Activated B cell treated with CpG ODN at 0.5 μM for 24 hours (primary cell): ENCODE results near the gene ZNF607. TPM values are rescaled to one million over a fixed set of nuclear protein-coding genes. Genes with fewer than 3 reads are reported as not detected.
"Not testable (repeated sequence)": the region's sequence is repeated elsewhere in the genome, so short reads cannot be mapped to it uniquely, and the experiment has no call there.

Experiments used
- ATAC-seq: fragments of 200-7000 bp; cut with Tn5 transposase; one replicate; pipeline ENCODE4 v1.10.0; 2021; ENCODE audit warnings: low read depth, mild to moderate bottlenecking, moderate library complexity
- CTCF ChIA-PET: fragments of 350-600 bp; sonication (Branson Sonifier 250); formaldehyde crosslinking; loops from one replicate; lab custom pipeline; 2021; ENCODE audit warnings: antibody characterized with exemption; lab: Charles Lee
- POLR2A ChIA-PET: fragments of 350-600 bp; sonication (Branson Sonifier 250); formaldehyde crosslinking; loops from one replicate; lab custom pipeline; 2021; ENCODE audit warnings: antibody characterized with exemption; lab: Charles Lee
- DNase-seq: peaks from one replicate; pipeline ENCODE4 v3.0.0; 2022
- H3K27ac Mint-ChIP-seq: one replicate; pipeline ENCODE4 v1.8.0; 2020; ENCODE audit warnings: mixed read lengths
- H3K27me3 Mint-ChIP-seq: one replicate; pipeline ENCODE4 v1.8.0; 2021; ENCODE audit warnings: mixed read lengths
- H3K36me3 Mint-ChIP-seq: one replicate; pipeline ENCODE4 v1.8.0; 2021; ENCODE audit warnings: low read depth, mixed read lengths
- H3K4me1 Mint-ChIP-seq: one replicate; pipeline ENCODE4 v1.8.0; 2021; ENCODE audit warnings: mixed read lengths
- H3K4me3 Mint-ChIP-seq: one replicate; pipeline ENCODE4 v1.8.0; 2020; ENCODE audit warnings: mild to moderate bottlenecking, mixed read lengths
- H3K9me3 Mint-ChIP-seq: one replicate; pipeline ENCODE4 v1.8.0; 2020; ENCODE audit warnings: mixed read lengths
- intact Hi-C: fragments of 100-400 bp; cut with micrococcal nuclease; formaldehyde crosslinking; loops from one replicate; pipeline ENCODE4 v1.15.1; 2024
- total RNA-seq: library from RNA; stranded (reverse); gene quantifications from 2 replicates; pipeline ENCODE4 v1.2.3, GENCODE V29; 2022
- TF ChIP-seq, protein P1 (sequence below): fragments of 200-600 bp; IDR thresholded peaks from one replicate; pipeline ENCODE4 v1.8.0; 2022; ENCODE audit warnings: antibody characterized with exemption, mild to moderate bottlenecking

Gene ZNF607
- total RNA-seq: 9.6 and 10.3 TPM in 2 replicates

DNA sequence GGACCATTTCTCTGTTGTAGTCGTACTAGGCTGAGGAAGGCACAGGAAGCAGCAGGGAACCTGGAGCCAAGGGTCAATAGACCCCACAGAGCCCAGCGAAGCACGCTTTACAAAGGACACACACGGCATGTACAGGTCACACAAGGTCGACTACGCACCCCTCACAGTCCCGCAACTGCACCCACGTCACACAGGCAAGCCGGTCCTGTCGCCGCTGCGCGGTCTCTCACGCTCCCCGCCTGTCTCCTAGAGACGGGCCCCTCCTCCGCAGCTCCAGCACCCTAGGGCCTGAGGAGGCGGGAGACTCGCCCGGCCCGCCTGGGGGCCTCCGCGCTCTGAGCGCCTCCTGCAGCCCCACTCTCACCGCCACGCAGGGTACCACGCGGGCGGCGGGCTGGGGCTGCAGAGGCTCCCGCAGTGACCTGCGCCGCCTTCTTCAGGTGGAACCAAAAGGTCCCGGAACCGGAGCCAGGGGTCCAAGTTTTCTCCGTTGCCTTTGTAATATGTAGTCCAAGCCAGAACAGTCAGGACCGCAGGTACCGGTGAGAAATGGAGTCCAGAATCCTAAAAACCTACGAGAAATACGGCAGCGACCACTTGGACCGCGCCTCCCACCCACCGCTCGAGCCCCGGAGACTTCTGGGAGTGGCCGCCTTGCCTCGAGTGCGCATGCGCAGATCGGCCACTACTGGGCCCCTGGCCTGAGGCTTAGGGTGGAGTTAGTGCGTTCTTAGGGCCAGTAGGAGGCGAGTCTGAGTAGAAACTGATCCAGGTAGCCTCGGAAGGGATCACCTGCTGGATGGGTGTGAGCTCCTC lies at the start of gene ZNF607:
Gene ZNF607, minus strand, starts transcription at position 651 of the 816 bp plus-strand sequence. CDS start 8,143 bp downstream, outside the sequence.
- H3K27ac Mint-ChIP-seq: peak within 1 kb of the TSS; percentile 91
- ATAC-seq (peak; percentile 94), DNase-seq (peak; percentile 84)
- peaks cover 17% of the 10 kb centered on the region for H3K36me3 Mint-ChIP-seq
- H3K4me1 Mint-ChIP-seq: peaks cover 17% of the 10 kb centered on the region
- TF ChIP-seq, protein P1, sequence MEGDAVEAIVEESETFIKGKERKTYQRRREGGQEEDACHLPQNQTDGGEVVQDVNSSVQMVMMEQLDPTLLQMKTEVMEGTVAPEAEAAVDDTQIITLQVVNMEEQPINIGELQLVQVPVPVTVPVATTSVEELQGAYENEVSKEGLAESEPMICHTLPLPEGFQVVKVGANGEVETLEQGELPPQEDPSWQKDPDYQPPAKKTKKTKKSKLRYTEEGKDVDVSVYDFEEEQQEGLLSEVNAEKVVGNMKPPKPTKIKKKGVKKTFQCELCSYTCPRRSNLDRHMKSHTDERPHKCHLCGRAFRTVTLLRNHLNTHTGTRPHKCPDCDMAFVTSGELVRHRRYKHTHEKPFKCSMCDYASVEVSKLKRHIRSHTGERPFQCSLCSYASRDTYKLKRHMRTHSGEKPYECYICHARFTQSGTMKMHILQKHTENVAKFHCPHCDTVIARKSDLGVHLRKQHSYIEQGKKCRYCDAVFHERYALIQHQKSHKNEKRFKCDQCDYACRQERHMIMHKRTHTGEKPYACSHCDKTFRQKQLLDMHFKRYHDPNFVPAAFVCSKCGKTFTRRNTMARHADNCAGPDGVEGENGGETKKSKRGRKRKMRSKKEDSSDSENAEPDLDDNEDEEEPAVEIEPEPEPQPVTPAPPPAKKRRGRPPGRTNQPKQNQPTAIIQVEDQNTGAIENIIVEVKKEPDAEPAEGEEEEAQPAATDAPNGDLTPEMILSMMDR: no peak
- peak within 1 kb of the TSS; percentile 94 for H3K4me3 Mint-ChIP-seq
- H3K9me3 Mint-ChIP-seq: no peaks in the 10 kb centered on the region
- ChIA-PET CTCF (interaction anchor here (0.8 kb wide), 1 partner anchor 9 kb away, joined by 3 read pairs; no protein-coding TSS in a partner anchor), POLR2A (interaction anchor here (0.7 to 2.0 kb wide), 6 partner anchors 14 to 213 kb away, joined by 3 to 8 read pairs (median 3); partner anchors contain the start of genes ZNF540, ZNF571, ZNF573 and ZNF793)
- intact Hi-C loops: loop anchor here (1.0 to 10.0 kb wide), 6 partner anchors 27 to 365 kb away; partner anchors contain the start of genes ZFP30, ZNF540, ZNF569 and ZNF571
- no peaks in the 10 kb centered on the region for H3K27me3 Mint-ChIP-seq

DNA sequence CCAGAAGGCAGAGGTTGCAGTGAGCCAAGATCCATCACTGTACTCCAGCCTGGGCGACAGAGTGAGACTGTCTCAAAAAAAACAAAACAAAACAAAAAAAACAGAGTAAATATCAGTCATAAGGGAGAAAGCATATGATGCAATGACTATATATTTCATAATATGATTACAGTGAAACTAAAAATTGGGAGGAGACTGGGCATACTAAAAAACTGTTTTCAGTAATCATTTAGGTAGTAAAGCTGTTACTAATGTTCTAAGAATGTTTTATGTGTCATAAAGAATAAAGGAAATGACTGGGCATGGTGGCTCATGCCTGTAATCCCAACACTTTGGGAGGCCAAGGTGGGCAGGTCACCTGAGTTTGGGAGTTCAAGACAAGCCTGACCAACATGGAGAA lies 43.9 kb upstream of the ZNF607 start:
- DNase-seq (no peak), ATAC-seq (no peak)
- no peak overlapping the region for H3K4me3 Mint-ChIP-seq
- ChIA-PET POLR2A (no interaction called here), CTCF (no interaction called here)
- intact Hi-C loops: no loop called here
- peaks cover 62% of the 10 kb centered on the region for H3K36me3 Mint-ChIP-seq
- no peaks in the 10 kb centered on the region for H3K27me3 Mint-ChIP-seq
- H3K4me1 Mint-ChIP-seq: no peaks in the 10 kb centered on the region
- TF ChIP-seq, protein P1: no peak
- H3K27ac Mint-ChIP-seq: no peak overlapping the region
- no peaks in the 10 kb centered on the region for H3K9me3 Mint-ChIP-seq

DNA sequence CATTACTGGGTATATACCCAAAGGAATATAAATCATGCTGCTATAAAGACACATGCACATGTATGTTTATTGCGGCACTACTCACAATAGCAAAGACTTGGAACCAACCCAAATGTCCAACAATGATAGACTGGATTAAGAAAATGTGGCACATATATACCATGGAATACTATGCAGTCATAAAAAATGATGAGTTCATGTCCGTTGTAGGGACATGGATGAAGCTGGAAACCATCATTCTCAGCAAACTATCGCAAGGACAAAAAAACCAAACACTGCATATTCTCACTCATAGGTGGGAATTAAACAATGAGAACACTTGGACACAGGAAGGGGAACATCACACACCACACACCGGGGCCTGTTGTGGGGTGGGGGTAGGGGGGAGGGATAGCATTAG lies 38.1 kb upstream of the ZNF607 start:
- H3K4me3 Mint-ChIP-seq, H3K27ac Mint-ChIP-seq, DNase-seq, POLR2A ChIA-PET, ATAC-seq, CTCF ChIA-PET, intact Hi-C loops, H3K9me3 Mint-ChIP-seq, H3K27me3 Mint-ChIP-seq, H3K4me1 Mint-ChIP-seq: not testable (repeated sequence)
- peaks cover 53% of the 10 kb centered on the region for H3K36me3 Mint-ChIP-seq

DNA sequence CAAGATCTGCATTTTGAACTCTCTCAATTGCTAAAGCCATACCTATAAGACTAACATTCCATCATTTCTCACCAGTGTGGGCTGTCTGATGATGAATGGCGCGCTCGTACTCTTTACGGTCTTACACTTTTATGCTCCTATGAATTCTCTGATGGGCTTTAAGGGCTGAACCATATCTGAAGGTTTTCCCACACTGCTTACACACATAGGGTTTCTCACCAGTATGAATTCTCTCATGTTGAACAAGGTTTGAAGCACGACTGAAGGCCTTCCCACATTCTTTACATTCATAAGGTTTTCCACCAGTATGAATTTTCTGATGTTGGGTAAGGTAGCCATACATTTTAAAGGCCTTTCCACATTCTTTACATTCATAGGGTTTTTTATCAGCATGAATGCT lies 18.8 kb upstream of the ZNF607 start:
- Mint-ChIP-seq H3K36me3 (peaks cover 80% of the 10 kb centered on the region), H3K4me1 (no peaks in the 10 kb centered on the region), H3K9me3 (peaks cover 45% of the 10 kb centered on the region), H3K4me3 (no peak overlapping the region), H3K27ac (no peak overlapping the region), H3K27me3 (no peaks in the 10 kb centered on the region)
- ChIA-PET CTCF (no interaction called here), POLR2A (no interaction called here)
- DNase-seq (no peak), ATAC-seq (no peak)
- intact Hi-C loops: no loop called here
- TF ChIP-seq, protein P1: no peak

DNA sequence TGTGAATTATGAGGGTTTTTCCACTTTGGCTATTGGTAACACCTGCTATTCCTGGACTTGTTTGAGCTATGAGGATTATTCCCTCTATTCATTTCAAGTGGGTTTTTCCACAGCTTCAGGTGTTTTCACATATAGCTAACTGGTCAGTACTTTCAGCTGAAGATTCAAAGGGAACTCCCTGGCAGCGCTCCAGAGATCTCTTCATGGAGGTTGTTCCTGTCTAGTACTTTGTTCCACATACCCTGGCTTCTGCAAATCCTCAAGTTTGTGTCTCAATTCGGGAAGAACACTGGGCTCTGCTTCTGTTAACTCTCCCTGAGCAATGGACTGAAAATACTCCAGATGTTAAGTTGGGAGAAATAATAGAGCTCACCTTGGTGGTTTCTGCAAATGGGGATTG lies 5.6 kb upstream of the ZNF607 start:
- ATAC-seq: no peak
- POLR2A ChIA-PET: no interaction called here
- H3K9me3 Mint-ChIP-seq: no peaks in the 10 kb centered on the region
- H3K36me3 Mint-ChIP-seq: no peaks in the 10 kb centered on the region
- DNase-seq: no peak
- CTCF ChIA-PET: no interaction called here
- intact Hi-C loops: no loop called here
- TF ChIP-seq, protein P1: no peak
- H3K27ac Mint-ChIP-seq: no peak overlapping the region
- no peaks in the 10 kb centered on the region for H3K27me3 Mint-ChIP-seq
- H3K4me3 Mint-ChIP-seq: no peak overlapping the region
- H3K4me1 Mint-ChIP-seq: no peaks in the 10 kb centered on the region
